ENCODE data around the gene ERC1.
"Not testable (repeated sequence)": the region's sequence is repeated elsewhere in the genome, so short reads cannot be mapped to it uniquely, and the experiment has no call there.

The ERC1 gene

DNA sequence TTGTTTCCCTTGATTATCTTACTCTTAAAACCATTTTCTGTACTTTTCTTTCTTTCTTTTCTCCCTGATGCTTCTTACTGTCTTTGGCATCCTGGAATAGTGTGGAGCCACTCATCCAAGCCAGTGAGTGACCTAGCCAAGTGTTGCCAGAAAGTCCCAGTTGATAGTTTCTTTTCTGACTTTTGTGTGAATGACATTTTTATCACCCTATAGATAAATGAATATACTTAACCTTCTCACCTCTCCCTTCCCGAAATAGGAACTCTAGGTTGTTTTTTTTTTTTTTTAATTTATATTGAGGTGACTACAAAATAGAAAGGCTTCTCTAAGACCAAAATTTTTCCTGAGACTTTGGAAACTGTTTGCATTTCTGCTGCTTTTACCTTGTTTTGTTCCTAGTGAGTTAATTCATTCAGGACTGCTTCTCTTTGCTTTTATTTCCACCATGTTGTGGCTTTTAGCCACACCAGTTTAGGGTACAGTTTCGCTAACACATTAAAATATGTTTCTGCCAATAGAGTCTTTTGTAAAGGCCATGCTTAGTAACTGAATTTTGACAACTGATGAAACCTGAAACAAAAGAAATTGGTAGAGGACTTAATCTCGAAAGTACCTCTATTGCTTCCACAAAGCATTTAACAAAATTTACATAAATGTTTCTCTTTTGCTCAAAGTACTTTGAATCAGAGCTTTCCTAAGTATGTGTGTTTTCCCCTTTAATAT lies 194.6 kb downstream of the ERC1 start:
- no peak for DNase-seq (ENCODE audit: low read depth in 2 of 2)

DNA sequence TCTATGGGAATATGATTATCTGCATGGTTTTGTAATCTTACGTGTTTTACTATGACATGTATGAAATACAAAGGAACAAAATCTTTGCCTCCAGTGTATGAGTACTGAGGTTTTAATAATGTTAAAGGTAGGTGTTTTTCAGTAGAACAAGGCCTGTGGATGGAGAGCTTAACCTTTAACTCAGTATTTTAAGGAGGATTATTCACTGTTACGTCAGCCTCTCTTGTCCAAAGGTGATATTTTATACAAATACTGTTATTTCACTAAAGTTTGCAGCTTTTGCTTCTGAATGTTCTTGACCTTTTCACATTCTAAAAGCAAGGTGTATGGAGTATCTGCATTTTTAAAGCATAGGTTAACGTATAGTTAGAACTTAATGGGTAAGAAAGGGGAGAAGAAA lies 195.3 kb downstream of the ERC1 start:
- no peak for DNase-seq (ENCODE audit: low read depth in 2 of 2)

DNA sequence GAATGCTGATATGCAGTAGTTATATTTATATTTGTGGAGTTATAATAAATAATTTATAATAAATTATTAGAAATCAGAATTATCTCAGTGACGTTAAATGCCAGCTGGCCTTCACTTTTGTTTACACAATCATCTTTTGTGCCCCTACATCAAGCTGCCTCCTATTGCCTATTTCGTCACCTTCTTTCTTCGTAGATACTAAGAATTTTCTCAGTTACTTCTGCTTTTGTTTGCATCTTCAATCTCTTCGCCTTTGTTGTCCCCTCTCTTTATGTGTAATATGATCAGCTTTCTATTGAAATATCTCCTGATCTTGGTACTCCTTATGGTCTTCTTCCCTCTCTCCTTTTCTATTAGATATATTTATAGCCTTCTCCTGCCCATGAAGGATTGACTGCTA lies 197.0 kb downstream of the ERC1 start:
- no peak for DNase-seq (ENCODE audit: low read depth in 2 of 2)

DNA sequence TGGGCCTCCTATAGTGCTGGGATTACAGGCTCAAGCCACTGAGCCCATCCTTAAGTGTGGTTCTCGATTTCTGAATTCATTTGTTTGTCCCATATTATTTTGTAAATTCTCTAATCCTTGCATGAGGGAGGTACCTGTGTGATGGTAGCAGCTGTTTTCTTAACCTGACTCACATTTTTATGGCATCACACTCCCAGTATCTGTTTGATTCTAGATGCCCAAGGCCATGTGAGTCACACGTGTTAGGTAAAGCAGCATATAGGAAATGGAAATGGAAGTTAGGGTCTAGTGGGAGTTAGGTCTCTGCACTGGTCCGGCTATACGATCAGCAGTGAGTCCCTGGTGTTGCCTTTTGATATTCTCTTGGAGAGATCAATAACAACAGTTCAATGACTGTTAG lies 198.1 kb downstream of the ERC1 start:
- no peak for DNase-seq (ENCODE audit: low read depth in 2 of 2)

DNA sequence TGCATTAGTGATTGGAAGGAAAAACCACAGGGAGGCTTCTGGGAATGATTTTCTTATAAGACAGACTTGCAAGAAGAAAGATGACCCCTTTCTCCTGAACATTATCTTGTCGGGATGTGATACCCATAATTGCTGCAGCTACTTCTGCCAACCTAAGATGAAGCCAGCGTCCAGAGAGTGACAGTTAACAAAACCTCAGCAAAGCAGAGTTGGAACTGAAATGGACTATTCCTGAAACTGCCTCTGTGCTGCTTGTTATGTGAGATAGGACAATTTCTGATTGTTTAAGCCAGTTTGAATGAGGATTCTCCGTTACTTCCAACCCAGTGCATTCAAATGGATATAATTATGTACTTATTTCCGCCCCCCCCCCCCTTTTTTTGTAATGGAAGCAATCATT lies 204.5 kb downstream of the ERC1 start:
- DNase-seq (ENCODE audit: low read depth in 2 of 2): no peak

DNA sequence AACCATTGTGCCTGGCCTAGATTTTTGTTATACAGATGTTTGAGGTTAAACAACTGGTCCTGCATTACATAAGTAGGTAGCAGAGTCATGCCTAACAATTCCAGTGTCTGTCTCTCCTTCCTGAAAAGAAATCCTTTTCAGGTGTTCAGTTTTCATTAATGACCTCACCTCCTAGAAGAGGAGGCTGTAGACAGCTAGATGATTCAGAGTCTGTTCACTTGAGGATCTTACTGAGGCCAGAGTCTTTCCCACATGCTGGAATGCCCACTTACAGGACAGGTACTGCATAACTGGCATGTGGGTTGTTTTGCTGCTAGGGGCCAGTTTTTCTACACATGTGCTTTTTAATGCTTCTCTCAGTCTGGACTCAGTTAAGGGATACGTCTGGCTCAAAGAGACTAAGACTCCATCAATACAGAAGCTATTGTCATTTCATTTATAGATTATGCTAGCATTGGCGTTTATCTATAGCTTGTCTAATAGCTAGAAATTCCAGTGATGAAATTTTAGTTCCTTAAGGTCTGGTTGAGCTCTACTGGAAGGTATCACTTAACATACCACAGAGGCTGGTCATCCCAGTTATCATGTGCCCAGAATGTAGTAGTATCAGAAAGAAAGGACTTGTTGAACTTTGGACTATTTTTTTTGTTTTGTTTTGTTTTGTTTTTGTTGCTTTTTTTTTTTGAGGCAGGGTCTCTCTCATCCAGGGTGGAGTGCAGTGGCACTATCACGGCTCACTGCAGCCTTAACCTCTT lies 206.4 kb downstream of the ERC1 start:
- no peak for DNase-seq (ENCODE audit: low read depth in 2 of 2)

DNA sequence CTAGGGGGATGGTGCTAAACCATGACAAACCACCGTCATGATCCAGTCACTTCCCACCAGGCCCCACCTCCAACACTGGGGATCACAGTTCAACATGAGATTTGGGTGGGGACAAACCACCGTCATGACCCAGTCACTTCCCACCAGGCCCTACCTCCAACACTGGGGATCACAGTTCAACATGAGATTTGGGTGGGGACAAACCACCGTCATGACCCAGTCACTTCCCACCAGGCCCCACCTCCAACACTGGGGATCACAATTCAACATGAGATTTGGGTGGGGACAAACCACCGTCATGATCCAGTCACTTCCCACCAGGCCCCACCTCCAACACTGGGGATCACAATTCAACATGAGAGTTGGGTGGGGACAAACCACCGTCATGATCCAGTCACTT lies 207.8 kb downstream of the ERC1 start:
- not testable (repeated sequence) for DNase-seq (ENCODE audit: low read depth in 2 of 2)

DNA sequence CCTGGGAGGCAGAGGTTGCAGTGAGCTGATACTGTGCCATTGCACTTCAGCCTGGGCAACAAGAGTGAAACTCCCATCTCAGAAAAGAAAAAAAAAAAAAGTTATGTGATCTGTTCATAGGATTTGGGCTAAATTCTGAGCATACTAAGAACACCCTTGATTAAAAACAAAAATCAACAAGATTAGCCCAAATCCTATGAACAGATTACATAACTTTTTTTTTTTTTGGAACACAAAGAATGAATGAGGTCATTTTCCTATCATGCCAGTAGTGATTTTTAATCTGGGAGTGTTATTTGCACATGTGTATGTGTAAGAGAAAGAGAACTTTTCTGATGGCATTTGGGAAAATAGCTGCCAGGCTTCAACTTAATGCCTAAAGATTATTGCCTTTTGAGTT lies 208.7 kb downstream of the ERC1 start:
- no peak for DNase-seq (ENCODE audit: low read depth in 2 of 2)

DNA sequence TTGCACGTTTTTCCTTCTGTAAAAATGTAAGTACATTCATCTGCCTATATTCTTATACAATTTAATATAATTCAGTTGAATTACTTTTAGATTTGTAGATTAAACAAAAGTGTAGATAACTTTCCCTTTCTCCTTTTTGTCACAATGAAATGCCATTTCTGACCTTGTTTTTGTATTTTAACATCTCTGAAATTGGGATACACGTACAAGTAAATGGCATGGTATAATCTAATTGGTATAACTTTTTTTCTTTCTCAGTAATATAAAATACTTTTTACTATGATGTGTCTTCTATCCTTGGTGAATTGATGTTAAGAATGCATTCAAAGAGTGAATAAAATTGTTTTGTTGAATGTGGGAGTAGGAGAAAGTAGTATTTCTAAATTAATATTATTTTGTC lies 210.0 kb downstream of the ERC1 start:
- DNase-seq (ENCODE audit: low read depth in 2 of 2): no peak

DNA sequence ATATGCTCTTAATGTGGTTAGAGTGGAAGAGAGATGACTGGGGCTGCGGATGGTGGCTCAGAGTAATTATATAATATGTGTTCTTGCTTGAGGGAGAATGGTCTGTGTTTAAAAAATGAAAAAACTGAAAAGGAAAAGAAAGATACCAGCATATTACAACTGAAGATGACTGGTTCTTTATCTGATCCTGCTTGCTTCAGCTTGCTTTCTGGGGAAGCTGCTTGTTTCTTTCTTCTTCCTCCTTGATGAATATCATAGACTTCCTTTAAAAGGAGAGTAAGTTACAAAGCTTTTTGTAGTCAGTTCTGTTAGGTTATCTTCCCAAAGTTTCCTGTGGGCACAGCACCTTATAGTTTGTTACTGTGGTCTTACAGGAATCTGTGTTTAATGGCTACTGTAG lies 210.9 kb downstream of the ERC1 start:
- no peak for DNase-seq (ENCODE audit: low read depth in 2 of 2)

DNA sequence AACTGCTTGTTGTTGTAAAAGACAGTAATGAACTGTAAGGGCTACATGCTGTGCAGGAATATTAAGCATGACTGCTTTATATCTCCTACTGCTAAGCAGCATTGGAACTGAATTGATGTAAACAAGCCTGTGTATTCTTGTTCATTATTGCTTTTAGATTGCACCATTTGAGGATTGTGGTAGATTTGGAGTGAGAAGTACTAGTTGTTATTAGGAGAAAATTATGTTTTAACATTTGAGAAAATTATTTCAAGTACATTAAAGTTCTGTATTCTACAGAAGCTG lies 212.7 kb downstream of the ERC1 start:
- DNase-seq (ENCODE audit: low read depth in 2 of 2): no peak

DNA sequence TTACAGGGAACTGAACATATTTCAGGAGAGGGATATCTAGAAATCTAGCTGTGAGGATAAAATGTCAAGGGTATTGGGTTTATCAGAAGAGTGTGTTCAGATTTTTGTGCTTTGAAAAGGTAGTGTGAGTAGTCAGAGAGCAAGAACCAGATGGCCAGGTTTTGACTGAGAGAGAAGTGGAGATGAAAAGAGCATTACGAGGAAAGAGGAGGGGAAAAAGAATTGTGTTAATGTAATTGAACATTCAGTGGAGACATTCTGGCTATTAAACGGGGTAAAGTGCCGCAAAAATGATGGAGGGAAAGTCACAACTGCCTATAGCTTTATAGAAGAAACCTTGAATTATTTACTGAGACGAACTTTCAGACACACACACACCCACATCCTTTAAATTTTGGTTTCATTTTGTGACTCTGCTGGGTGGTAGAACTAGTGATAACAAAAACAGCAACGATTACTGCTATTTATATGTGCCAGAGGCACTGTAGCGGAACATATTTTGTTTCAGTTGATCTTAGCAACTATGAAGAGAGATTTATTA lies 213.6 kb downstream of the ERC1 start:
- DNase-seq (ENCODE audit: low read depth in 2 of 2): no peak

DNA sequence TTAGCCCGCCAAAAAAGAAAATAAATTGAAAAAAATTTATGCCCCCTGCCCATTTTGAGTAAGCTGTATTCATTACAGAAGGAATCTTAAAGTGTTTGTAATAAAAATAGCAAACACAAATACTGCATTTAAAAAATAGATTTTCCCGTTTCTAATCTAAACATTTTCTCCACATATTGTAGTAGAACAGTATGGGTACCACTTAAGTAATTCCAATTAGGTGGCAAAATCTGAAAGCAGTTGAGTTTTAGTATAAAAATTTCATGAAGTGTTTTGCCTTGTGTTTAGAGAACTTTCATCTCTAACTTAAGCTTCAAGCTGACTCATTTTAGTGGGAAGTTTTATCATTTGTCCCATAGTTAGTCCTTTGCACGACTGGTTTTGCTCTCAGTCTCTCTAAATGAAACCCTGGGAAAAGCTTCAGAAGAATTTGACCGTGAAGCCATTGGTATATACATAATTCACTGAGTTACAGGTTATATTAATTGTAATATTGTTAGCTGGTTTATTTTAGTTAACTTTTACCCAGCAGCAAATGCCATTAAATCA lies 214.6 kb downstream of the ERC1 start:
- no peak for DNase-seq (ENCODE audit: low read depth in 2 of 2)

DNA sequence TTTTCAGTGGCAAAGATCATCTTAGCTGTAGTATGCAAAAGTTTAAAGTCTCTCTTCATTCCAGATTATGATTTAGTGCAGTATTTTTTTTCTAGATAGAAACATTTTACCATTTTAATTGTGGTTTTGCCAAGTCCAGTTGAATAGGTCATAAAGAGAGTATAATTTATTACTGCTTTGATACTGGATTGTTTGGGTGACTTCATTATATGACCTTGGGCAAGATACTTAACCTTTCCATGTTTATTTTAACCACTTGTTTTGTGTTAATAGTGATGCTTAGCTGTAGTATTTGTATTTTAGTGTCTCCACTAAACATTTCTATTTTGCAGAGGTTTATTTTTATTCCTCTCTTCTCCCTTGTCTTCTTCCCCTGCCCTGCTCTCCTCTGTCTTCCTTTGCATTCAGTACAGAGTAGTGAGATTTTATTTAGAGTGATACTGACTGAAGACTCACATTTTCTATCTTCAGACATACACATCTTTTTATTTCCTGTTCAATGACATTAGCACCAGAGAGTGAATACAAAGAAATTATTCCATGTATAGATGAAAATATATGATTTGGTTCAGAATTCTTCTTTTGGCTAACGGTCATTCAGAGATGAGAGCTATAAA lies 215.2 kb downstream of the ERC1 start:
- DNase-seq (ENCODE audit: low read depth in 2 of 2): no peak

DNA sequence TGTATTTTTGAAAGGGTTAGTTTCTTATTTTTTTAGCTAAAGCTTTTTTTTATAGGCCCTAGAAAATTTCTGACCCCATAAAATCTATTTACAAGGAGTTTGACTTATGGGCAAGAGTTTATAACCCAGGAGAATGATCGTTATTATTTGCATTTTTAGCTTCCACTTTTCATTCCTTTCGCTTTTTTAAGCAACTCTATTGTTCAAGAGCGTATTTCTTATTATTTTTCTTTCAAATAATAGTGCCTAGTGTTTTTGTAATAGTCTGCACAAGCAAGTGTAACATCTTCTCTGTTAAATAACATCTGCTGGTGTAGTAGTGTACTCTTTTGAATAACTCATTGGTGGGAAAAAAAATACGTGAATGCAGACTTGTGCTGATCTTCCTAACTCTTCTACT lies 216.3 kb downstream of the ERC1 start:
- no peak for DNase-seq (ENCODE audit: low read depth in 2 of 2)

DNA sequence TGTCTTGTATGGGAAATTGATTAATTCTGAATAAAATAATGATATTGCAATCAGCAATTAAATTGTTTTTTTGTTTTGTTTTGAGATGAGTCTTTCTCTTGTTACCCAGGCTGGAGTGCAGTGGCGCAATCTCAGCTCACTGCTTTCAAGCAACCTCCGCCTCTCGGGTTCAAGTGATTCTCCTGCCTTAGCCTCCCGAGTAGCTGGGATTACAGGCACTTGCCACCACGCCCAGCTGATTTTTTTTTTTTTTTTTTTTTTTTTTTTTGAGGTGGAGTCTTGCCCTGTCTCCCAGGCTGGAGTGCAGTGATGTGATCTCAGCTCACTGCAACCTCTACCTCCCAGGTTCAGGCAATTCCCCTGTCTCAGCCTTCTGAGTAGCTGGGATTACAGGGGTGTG lies 217.7 kb downstream of the ERC1 start:
- not testable (repeated sequence) for DNase-seq (ENCODE audit: low read depth in 2 of 2)

DNA sequence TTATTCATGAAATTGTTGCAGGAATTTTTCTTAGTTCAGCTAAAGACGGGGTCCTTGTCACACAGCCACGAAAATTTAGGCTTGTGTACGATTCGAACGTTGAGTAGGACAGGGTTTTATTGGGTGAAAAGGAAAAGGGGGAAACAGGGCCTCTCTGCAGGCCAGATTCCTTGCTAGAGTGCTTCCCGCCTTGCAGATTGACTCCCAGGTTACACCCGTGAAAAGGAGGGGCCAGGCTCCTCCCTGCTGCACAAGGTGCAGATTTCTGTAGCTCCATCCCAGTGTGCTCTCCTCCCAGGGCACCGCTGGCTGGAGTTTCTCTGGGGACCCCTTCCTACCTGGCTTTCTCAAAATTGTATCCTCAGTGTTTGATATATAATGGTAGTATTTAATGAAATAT lies 221.5 kb downstream of the ERC1 start:
- DNase-seq (ENCODE audit: low read depth in 2 of 2): no peak

DNA sequence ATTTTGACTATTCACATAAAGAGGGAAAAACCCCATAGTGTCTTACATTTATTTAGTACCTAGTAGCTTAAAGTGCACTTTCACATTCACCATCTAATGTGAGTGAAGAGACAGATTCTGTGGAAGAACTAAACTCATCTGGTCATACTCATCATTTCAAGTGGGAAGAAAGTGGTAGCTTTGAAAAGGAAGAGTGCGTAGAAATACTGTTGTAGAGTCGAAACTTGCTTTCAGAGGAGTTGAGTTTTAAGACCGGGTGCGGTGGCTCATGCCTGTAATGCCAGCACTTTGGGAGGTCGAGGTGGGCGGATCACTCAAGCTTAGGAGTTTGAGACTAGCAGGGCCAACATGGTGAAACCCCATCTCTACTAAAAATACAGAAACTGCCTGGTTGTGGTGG lies 222.2 kb downstream of the ERC1 start:
- no peak for DNase-seq (ENCODE audit: low read depth in 2 of 2)

DNA sequence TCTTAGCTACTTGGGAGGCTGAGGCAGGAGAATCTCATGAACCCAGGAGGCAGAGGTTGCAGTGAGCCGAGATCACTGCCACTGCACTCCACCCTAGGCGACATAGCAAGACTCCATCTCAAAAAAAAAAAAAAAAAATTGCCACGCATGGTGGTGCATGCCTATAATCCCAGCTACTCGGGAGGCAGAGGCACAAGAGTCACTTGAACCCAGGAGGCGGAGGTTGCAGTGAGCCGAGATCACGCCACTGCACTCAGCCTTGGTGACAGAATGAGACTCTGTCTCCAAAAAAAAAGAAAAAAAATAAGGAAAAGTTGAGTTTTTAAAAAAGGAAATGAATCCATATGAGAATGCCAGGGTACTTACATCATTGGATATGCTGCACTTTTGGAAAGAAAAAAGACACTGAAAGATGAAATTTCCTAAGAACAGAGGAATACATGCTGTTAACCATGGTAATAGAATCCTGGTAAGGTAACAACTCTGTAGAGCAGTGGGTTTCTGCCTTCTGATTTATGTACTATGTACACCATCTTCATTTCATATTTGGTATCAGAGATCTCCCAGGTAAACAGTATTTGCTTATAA lies 222.7 kb downstream of the ERC1 start:
- DNase-seq (ENCODE audit: low read depth in 2 of 2): no peak

DNA sequence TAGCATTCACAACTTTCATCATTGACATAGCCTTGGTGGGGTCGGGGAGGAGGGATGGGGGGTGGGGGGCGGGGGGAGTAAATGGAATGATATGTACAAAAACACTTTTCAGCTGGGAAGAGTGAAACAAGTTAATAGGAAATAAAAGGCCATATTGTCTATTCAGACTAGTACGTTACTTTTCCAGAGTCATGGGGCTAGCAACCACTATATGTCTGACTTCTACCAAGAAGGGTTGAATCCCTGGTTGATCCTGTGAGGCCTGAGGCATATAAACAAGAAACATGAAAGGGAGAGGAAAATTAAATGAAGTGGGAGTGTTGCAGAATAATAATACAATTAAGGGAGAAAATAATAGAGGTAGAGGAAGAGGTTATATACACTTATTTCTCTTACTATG lies 225.5 kb downstream of the ERC1 start:
- no peak for DNase-seq (ENCODE audit: low read depth in 2 of 2)

DNA sequence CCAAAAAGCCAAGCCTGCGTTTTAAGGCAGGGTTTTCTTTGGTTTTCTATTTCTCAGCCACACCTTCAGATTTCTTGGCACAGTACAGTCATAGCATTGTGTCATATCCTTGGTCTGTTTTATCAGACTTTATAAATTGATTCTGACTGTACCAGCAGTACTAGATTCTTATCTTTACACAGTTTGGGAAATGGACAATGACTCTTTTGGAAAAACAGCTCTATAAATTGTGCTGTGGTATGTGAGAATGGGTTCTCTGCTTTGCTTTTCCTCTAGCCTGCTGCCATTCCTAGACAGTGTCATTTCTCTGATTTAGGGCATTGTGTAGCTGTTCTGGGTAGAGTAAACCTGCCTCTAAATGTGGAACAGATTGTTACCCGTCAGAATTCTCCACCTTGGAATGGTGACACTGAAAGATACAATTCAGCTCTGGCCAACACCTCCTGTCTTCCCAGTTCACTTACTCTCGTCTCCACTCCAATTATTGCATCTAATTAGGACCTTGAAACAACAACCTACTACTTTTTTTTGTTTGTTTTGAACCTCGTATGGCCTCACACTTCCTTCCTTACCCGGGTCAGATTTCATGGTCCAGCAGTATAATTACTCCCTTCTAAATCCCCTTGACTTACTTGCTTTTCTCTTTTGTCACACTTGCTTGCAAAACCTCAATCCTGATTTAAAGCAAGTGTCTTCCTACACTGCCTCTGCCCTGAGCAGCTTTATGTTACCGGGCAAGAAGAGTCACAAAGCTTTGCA lies 226.3 kb downstream of the ERC1 start:
- DNase-seq (ENCODE audit: low read depth in 2 of 2): no peak

DNA sequence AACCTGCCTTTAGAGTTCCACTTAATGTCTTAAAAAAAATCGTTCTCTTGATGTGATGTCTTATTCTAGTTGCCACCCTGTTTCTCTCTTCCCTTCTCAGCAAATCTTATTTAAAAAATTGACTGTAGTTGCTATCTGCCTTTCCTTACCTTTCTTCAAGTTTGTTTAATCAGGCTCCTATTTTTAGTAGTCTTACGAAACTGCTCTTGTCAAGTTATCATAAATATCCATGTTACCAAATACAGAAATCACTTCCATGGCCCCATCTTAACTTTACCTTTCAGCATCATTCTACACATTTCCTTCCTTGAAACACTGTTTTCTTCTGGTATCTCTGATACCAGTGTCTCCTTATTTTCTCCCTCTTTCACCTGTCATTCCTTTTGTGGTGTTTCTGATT lies 227.3 kb downstream of the ERC1 start:
- DNase-seq (ENCODE audit: low read depth in 2 of 2): no peak

Measured in stimulated activated CD8-positive, alpha-beta memory T cell treated with anti-CD3 and anti-CD28 coated beads, Interleukin-7, amount 100 ng/mL, for 1 hour (primary cell).